CD4-positive, alpha-beta T cell treated with Interleukin-2 at 100 ng/mL for 4 hours (primary cell): ENCODE measurements around the gene TPSB2.
"Not testable (repeated sequence)": the region's sequence is repeated elsewhere in the genome, so short reads cannot be mapped to it uniquely, and the experiment has no call there.

Experiments
- DNase-seq: peaks from one replicate; pipeline ENCODE4 v3.0.0-alpha.2; 2020; ENCODE audit warnings: low spot score

Gene TPSB2

DNA sequence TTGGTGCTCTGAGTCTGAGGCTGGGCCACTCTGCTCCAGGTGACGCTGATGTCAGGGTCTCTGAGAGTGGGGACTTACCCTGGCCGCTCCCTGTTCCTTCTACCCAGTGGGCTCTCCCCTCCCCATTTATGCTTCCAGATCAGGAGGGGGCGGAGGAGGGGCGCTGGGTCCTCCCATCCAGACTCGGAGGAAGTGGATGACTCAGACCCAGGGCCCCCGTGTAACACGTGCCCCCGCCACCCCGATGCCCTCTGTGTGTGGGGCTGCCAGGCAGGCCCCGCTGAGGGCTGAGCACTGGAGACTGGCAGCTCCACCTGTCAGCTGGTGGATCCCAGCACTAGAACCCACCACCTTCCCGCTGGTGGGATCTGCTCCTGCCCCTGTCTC, at the start of gene TPSB2:
Gene TPSB2 (minus strand): TSS at position 101 of the 387 bp plus-strand sequence. CDS start 233 bp downstream, outside the sequence.
- not testable (repeated sequence) for DNase-seq

DNA sequence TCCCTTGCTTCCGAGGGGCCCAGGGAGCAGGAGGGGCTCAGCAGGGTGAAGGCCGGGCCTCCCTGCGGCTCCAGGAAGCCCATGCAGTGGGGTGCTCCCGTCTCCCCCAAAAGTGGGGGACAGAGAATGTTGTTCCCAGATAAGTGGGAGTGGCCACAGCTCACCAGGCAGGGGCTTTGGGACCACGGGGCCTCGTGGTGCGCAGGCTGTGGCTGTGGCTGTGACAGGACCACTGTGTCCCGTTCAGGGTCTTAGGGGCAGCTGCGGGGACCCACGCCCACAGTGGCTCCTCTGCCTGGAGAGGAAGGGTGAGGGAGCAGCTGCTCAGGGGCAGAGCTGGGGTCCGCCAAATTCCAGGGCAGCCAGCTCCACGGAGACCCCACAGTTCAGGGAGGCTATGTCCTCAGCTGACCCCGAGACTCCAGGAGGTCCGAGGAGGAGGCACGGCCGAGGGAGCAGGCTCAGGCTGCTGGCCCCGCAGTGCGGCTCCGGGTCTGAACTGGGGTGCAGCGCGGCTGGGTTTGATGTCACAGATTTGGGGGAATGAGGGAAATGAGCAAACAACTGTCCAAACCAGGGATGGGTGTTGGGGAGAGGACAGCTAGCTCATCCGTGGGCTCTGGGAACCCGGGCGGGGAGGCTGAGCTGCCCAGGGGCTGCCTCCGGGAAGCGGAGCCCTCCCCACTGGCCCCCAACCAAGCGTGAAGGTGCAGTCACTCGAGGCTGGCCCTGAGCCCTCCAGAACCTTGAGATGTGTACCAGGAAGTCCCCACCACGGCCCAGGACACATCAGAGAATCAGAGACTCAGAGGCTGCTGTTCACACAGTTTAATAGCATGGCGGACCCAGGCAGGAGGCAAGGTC, 49.3 kb upstream of the TPSB2 start:
- no peak for DNase-seq

DNA sequence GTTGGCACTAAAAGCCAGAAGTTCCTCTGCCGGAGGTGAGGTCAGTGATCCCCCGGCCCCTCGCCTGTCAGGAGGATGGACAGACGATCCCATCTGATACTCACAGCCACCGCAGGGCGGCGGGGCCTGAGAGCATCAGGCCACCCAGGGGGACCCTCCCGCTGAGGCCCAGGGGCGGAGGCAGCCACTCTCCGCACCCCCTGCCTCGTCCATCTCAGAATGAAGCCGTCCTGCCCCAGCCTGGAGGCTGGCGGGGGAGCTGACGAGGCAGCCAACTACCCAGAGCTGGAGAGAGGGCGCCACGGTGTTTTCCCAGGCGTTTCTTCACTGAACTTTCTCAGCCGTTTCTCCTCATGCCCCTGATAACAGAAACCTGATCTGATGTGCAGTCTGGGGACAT, 48.5 kb upstream of the TPSB2 start:
- no peak for DNase-seq

DNA sequence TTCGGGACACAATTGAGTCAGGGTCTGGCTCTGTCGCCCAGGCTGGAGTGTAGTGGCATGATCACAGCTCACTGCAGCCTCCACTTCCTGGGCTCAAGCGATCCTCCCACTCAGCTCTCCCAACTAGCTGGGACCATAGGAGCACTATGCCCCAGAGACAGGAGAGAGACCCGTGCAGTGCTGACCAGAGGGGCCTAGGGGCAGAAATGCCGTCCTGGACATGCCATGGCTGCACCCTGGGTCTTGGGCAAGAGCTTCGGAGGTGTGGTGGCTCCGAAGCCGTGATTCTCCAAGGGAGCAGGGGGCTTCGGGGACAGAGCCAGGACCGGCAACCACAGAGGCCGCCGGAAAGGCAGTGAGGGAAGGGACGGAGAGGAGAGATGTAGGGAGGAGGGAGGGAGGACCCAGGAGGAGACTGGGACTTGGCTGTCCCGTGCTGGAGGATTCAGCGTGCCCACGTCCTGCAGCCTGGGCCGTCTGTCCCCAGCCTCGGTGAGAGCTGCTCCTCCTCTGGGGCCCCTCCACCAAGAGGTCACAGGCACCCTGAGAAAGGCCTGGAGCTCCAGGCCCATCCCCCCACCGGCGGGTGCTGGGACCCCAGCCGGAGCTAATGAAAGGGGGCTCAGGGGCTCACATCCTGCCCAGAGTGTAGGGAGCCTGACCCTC, 47.8 kb upstream of the TPSB2 start:
- DNase-seq: no peak

DNA sequence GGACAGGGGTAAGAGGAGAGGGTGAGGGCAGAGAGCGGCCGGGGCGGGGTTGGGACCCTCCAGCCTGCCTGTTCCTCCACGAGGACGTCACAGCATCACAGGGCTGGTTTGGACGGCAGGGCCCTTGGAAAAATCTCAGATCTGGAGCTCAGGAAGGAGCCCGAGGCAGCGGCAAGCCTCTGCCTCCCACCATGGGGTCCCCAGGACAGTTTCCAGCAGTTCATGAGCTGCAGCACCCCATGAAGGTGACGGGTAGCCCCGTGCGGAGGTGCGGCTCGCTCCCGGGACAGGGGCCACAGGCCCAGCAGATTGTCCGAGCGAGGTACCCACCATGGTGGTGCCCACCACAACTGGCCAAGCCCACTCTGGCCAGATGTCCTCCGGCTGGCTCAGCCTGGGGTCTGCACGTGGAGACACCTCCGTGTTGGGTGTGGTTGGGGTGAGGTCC, 47.2 kb upstream of the TPSB2 start:
- no peak for DNase-seq

DNA sequence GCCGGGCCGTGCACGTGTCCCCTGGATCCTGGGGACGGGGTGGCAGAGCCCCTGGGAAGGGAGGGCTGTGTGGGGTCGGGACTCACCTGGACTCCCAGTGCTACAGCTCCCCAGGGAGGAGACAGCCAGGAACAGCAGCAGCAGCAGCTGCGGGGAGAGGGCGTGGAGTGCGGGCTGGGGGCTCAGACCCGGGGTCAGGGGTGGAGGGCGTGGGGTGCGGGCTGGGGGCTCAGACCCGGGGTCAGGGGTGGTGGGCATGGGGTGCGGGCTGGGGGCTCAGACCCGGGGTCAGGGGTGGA, 46.5 kb upstream of the TPSB2 start:
- DNase-seq: no peak

DNA sequence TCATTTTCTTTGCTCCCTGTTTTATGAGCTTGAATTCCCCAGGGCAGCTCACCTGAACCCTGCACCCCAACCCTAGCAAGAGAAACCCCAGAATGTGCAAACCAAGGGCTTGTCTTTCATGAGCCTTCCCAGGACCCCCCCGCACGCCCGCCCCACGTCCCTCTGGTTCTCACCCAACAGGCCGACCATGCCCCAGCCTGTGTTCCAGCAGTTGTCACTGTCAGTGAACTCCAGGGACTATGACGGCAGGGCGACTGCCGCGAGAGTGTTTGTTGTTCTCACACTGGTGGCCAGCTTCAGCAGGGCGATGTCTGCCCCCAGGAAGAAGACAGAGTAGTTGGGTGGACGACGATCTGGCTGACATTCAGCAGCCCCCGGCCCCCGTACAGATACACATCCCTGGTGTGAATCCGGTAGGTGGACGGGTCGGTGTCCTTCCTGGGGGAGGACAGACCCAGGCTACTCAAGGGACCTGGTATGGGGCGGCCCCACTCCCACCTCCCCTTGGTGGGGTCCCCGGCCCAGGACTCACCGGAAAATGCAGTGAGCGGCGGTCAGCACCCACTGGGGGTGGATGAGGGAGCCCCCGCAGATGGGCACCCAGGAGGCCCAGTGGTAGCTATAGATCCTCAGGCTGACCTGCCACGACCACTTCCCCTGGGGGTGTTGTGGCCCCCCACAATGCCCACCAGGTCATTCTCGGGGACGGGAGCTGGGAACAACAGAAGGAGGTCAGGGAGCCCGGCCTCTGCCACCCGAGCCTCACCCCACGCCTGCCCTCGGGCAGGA, 46.0 kb upstream of the TPSB2 start:
- no peak for DNase-seq

DNA sequence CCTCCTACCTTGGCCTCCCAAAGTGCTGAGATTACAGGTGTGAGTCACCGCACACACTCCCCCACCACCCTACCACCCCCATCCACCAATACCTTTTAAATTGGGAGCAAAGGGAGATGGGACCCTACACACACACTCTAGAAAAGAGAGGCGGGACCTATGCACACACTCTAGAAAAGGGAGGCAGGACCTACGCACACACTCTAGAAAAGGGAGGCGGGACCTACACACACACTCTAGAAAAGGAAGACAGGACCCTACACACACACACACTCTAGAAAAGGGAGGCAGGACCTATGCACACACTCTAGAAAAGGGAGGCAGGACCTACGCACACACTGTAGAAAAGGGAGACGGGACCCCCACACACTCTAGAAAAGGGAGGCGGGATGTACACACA, 44.8 kb upstream of the TPSB2 start:
- DNase-seq: no peak

DNA sequence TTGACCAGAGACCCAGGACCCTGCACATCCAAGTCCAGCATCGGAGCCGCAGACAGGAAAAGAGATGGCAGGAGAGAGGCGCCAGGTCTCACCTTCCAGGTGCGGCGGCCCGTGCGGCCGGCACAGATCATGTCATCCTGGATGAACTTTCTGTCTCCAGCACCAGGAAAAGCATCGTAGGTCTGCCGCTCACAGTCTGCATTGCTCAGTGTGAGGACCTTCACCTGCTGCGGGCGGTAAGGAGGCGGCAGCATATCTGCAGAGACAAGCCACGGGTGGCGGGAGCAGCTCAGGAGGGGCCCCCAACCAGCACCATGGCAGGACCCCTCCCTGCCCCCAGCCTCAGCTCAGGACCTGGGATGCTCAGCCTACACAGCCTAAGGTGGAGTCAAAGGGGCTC, 43.8 kb upstream of the TPSB2 start:
- DNase-seq: no peak

DNA sequence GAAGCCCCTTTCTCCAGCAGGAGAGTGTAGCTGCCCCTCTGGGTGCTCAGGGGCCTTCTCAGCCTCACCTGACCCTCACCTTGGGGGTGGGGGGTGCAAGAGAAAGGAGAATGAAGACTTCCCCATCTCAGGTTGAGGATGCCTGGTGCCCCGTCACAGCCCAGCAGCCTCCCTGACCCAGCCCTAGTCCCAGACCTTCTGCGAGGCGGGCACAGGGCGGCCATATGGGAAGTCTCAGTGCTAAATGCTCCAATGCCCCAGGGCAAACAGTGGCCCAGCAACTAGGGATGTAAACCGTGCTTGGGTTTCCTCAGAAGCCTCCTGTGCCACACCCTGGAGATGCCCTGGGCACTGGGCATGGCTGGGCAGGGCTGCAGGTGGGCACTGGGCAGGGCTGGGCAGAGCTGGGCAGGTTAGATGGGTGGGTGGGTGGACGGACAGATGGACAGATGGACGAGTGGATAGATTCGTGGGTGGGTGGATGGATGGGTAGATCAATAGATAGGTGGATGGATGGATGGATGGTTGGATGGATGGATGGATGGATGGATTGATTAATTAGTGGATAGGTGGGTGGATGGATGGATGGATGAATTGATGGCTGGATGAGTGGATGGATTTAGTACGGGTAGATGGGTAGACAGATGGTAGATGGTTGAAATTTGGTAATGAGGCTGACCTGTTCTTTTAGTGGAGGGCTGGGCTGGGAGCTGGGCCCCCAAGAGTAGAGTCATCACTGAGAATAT, 42.6 kb upstream of the TPSB2 start:
- DNase-seq: no peak

DNA sequence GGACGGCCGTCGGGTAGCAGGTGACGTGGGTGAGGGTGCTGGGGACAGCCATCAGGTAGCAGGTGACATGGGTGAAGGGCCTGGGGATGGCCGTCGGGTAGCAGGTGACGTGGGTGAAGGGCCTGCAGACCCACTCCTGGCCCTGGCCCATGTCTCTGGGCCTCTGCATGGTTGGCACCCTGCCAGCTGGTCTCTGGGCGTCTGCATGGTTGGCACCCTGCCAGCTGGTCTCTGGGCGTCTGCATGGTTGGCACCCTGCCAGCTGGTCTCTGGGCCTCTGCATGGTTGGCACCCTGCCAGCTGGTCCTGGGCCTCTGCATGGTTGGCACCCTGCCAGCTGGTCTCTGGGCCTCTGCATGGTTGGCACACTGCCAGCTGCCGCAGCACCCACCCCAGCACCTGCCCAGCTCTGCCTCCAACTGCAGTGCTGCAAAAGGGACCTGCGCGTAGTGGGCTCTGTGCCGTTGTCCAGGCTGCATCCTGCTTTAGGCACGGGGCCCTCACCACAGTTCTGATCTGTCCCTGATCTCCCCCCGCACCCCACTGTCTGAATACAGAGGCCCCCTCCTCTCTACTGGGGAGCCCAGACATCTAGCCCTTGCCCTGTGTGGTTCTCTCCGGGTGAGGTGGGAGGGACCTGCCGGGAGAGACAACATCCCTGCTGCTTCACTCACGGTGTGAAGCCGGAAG, 41.9 kb upstream of the TPSB2 start:
- not testable (repeated sequence) for DNase-seq

DNA sequence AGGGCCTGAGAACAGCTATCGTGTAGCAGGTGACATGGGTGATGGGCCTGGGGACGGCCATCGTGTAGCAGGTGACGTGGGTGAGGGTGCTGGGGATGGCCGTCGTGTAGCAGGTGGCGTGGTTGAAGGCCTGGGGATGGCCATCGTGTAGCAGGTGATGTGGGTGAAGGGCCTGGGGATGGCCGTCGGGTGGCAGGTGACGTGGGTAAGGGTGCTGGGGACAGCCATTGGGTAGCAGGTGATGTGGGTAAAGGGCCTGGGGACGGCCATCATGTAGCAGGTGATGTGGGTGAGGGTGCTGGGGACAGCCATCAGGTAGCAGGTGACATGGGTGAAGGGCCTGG, 41.4 kb upstream of the TPSB2 start:
- no peak for DNase-seq

DNA sequence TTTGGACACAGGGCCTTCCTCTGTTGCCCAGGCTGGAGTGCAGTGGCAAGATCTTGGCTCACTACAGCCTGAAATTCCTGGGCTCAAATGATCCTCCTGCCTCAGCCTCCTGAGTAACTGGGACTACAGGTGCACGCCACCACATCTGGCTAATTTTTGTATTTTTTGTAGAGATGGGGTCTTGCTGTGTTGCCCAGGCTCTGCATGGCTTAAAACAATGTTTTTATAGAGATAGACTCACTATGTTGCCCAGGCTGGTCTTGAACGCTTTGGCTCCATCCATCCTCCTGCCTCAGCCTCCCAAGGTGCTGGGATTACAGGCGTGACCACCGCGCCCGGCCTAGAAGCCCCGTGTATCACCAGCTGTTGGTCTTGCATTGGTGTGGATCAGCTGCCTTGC, 39.4 kb upstream of the TPSB2 start:
- DNase-seq: not testable (repeated sequence)

DNA sequence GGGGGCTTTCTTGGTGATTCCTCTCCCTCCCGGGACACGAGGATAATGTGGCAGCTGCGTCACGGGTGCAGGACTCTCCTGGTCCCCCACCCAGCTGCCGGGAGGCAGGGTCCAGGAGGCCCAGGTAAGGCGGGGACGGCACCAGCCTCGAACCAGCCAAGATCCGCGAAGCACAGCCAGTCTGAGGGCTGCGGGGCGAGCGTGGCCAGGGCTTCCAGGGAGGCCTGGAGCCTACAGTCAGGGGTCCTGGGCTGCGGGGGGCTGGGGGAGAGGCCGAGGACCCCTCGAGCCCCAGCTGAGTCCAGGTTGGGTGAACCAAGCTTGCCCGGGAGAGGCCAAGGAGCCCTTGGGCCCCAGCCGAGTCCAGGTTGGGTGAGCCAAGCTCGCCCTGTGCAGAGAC, 35.8 kb upstream of the TPSB2 start:
- no peak for DNase-seq

DNA sequence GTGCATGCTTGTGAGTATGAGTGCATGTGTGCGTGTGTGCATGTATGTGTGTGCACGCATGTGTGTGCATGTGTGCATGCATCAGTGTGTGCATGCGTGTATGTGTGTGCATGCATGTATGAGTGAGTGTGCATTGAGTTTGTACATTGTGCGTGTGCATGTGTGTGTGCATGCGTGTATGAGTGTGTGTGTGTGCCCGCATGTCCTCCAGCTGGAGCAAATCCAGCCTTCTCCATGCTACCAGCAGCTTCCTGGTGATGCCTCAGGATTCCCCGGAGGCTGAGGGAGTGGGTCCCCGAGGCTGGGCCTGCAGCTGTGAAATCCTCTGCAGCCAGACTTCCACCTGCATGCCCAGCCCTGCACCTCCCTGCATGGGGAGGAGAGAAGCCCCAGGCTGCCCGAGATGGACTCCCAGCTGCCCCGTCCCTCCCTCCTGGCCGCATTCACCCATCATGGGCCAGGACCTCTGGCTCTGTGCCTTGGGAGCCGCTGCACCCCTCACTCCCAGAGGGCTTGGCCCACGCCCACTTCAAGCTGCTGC, 35.2 kb upstream of the TPSB2 start:
- no peak for DNase-seq

DNA sequence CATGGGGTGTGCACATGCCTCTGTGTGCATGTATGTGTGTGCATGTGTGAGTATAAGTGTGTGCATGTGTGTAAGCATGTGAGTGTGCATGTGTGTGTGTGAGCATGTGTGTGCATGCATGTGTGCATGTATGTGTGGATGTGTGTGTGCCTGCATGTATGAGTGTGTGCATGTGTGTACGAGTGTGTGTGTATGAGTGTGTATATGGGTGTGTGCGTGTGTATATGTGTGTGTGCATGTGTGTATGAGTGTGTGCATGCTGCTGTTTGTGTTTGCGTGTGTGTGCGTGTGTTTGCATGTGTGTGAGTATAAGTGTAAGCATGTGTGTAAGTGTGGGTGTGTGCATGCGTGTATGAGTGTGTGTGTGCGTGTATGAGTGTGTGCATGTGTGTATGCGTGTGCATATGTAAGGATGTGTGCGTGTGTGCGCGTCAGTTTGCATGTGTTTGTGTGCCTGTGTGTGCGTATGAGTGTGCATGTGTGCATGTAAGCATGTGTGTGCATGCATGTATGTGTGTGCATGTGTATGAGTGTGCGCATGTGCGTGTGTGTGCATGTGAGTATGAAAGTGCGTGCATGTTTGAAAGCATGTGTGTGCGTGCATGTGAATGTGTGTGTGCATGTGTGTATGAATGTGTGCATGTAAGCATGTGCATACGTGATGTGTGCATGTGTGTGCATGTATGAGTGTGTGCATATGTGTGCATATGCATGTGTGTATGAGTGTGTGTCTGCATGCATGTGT, 34.5 kb upstream of the TPSB2 start:
- no peak for DNase-seq

DNA sequence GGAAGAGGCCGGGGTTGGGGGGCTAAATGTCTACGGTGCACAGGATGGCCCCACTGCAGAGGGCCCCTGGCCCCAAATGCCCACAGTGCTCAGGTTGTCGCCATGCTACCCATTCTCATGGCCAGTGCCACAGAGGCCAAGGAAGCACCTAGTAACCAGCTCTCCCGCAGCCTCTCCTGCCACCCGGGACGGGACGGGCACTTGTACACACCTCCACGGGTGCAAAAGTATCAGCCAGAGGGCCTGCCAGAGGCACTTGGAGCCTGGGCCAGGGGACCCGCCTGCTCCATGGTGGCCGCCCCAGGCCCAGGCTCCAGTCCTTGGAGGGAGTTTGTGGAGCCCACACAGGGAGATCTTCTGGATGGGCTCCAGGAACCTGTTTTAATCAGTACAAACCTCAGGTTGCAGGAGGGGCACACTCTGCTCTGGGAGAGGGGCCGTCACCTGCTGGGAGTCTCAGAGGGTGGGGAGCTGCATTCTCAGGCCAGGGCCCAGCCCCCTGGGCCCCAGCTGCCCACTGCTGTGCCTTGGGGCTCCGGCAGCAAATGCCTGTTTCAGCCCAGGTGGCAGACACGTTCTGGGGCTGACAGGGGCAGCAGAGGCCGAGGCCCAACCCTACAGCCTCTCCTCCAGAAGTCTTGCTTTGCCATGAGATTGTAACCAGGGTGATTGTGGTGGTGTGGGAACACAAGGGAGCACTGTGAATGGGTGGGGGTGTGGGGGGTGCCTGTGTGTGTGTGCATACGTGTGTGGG, 33.8 kb upstream of the TPSB2 start:
- DNase-seq: no peak

DNA sequence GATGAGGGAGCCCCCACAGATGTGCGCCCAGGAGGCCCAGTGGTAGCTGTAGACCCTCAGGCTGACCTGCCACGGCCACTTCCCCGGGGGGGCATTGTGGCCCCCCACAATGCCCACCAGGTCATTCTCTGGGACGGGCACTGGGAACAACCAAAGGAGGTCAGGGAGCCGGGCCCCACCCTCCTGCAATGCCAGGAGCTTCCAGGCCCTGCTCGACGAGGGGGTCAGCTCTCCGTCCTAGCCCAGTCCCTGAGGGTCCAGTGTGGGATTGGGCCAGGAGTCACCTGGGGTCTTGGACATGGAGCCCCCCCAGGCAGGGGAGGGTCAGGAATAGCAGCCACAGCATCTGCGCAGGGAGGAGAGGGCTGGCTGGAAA, 32.9 kb upstream of the TPSB2 start:
- no peak for DNase-seq

DNA sequence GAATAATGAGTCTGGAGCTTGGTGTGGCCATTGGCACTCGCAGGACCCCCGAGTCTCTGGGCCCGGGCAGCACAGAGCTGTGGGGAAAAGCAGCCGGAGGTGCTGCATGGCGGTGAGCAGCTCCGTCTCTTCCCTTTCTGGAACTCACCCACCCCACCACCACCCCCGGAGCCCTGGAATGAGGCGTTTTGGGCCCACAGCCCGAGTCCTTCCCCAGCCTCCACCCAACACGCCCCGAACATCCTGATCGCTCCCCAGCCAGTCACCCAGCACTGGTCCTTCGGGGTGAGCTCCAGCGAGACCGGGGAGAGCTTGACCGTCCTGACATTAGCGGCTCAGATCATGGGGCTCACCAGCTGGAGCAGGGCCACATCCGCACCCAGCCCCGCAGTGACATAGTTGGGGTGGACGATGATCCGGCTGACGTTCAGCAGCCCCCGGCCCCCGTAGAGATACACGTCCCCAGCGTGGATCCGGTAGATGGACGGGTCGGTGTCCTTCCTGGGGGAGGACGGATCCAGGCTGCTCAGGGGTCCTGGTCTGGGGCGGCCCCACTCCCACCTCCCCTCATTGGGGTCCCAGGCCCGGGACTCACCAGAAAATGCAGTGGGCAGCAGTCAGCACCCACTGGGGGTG, 32.3 kb upstream of the TPSB2 start:
- no peak for DNase-seq
